NCI-H345 treated with DMSO at 0.1 percent for 48 hours (cell line): ENCODE measurements around the gene KCNIP4.

Experiments
- DNase-seq: peaks from one replicate; lab custom pipeline; 2025; ENCODE audit not compliant: unreplicated experiment; lab: John Stamatoyannopoulos, UW

KCNIP4 gene

DNA sequence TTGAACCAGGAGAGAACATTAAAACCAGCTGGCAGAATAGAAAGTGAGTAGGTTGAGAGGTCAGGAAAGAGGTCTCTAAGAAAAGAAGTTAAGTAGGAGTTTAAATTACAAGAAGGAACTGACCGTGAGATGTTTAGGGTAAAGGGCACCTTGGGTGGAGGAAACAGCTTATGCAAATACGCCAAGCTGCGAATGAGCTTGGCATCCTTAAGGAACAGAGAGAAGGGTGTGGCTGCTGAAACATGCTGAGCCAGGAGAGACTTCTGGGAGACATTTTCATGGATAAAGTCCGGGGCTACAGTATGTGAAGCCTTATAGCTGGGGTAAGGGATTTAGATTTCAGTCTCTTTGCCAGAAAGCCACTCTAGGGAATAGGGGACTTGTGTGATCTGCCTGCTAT lies 249.1 kb downstream of the KCNIP4 start:
- DNase-seq = no peak

DNA sequence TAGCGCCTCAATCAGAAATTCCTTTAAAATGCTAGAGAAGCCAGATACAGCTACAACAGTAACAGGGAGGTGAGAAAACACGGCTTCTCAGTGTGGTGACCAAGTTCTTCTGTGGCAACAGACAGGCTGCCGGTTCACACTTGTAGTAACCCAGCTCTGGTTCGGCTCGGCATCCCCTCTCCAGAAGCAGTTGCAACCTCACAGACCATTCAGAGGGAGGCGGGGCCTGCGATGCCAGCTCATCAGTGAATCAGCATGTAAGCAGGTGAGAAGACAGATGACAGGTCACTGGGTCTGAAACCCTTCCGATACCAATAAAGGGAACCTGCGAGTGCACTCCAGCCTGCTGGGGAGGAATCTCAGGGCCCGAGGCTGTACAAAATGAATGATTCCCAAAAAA lies 251.0 kb downstream of the KCNIP4 start:
- DNase-seq = no peak

DNA sequence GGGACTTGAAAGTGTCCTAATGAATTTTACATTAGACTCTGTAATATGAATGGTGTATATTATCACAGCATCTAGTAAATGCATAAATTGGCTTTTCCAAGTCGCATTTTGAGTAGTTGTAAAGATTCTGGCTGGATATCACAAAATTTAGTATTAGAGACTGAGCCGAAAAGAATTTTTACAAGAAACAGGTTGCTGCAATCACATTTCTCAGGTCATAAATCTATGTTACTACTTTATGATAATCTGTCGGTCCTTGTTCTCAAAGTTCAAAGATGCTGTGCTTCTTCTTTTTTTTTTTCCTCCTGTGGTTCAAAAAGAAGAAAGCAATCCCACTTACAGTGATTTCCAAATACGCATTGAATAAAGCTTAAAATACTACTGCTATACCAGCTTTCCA lies 253.4 kb downstream of the KCNIP4 start:
- no peak for DNase-seq

DNA sequence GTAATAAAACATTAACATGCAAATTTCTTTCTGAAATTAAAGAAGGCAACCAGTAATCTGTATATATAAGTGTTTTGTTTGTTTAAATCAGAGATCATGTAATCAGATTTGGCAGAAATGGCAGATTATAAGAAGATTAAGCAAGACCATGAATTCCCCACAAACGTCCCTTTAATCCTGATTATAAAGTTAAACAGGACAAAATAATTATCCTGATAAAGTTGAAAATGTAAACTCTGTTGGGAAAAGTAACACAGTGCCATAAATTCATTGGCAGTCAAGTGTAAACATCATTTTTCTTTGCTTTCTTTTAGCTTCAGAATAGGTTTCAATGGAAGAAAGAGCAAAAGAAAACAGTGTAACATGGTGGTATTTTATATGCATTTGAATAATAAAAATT lies 256.3 kb downstream of the KCNIP4 start:
- no peak for DNase-seq

DNA sequence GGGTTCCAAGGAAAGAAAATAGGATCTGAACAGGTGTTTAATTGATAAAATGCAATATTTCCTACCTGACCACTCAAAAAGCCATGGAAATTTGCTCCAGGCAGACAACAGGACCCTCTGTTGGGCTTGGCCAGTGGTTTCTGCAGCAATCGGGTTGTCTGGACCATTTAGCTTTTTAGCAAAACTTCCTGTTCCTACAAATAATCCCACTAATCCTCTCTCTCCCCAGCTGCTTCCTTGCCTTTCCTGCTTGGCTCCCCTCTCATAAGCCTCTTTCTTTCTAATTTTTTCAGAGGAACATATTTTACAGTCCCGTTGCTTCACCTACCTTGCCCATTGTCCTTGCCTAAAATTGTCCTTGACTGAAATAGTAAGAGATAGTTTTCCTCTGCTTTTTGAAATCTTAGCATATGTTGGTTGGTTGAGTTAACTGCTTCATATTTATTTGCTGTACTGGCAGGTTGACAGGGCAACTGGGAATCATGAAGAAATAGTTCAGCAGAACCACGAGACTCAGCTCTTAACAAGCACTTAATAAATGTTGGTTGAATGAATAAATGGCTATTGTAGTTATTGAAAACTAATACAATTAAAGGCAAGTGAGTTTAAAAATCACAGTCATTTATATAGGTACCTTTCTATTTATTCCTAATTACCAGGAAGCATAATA lies 259.8 kb downstream of the KCNIP4 start:
- DNase-seq = no peak

DNA sequence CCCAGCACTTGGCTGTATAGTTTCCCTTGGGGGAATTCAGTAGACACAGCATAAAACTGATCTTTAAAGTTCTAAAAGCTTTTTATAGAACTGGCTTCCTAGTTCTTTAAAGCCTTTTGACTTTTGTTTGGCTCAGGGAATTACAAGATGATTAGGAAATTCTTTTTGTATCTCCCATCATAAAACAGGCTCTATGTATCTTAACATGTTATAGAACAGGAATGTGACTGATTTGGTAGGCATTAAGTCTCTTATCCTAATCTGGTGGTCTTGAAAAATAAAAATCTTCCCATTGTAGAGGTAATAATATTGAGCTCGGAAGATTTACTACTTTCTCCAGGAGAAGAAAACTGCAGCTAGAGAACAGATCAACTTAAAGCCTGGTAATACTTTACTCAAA lies 262.7 kb downstream of the KCNIP4 start:
- DNase-seq = no peak

DNA sequence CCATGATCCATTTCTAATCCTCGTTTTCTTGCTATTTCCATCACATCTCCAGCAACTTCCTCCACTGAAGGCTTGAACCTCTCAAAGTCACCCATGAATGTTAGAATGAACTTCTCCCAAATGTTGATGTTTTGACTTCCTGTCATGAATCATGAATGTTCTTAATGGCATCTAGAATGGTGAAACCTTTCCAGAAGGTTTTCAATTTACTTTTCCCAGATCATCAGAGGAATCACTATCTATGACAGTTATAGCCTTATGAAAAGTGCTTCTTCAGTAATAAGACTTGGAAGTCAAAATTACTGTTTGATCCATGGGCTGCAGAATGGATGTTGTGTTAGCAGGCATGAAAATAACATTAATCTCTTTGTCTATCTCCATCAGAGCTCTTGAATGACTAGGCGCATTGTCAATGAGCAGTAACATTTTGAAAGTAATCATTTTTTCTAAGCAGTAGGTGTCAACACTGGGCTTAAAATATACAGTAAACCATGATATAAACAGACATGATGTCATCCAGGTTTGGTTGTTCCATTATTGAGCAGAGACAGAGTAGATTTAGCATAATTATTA lies 268.2 kb downstream of the KCNIP4 start:
- DNase-seq = no peak

DNA sequence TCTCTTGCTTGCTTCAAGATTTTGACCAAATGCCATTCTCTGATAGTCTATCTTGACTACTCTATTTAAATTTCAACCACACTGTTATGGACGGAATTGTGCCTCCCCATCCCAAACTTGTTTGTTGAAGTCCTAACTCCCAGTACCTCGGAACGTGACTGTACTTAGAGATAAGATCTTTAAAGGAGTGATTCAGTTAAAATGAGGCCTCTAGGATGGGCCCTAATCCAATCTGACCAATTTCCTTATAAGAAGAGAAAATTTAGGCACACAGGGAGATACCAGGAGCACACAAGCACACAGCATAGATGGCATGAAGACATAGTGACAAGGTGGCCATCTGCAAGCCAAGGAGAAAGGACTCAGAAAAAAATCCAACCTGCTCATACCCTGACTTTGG lies 269.9 kb downstream of the KCNIP4 start:
- no peak for DNase-seq

DNA sequence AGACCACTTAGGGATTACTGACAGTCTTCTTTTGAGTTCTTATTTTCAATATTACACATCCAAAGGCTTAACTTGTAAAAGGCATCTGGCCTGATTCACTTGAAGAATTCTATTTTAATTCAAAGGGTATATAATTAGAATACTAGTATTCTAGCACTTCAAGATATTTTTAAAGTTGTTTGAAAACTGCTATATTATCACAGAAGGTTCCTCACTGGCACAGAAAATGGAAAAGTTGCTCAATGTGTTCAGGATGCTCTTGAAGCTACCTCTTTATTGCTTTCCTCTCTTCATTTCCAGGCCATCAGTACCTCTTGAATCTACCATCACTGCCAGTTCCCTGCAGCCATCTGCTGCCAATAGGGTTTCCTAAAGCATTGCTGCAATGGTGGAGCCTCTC lies 271.4 kb downstream of the KCNIP4 start:
- DNase-seq = no peak

DNA sequence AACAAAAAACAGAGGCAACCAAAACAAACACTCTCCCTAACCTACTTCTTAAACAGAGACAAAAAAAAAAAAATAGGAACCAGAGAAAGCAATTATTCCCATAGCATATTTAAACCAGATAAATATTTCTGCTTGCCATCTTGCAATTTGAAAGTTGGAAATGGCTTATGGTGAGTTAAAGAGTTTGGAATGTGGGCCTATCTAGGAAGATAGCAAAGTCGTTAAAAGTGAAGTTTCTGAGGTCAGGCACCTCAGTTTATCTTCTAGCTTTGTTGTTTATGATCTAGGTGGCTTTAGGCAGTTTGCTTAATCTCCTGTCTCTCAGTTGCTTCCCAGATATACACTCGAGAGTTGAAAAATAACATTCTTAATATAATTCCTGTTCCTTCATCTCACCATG lies 284.2 kb downstream of the KCNIP4 start:
- DNase-seq = no peak

DNA sequence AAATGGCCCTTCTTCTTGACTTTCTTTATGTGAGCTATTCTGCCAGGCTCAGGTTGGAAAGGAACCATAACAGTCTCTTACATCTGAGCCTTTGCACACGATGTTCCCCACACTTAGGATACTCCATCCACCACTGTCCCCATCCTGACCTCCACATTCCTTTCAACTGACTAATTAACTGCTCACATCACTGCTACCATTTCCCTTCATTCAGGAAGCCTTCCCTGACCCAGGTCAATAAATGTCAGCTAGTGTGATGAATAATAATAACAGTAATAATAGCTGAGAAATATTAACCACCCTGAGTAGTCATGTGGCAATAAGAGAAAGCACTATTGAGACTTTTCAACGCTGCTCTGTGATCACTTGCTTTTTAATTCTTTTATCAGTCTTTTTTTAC lies 291.7 kb downstream of the KCNIP4 start:
- DNase-seq = no peak

DNA sequence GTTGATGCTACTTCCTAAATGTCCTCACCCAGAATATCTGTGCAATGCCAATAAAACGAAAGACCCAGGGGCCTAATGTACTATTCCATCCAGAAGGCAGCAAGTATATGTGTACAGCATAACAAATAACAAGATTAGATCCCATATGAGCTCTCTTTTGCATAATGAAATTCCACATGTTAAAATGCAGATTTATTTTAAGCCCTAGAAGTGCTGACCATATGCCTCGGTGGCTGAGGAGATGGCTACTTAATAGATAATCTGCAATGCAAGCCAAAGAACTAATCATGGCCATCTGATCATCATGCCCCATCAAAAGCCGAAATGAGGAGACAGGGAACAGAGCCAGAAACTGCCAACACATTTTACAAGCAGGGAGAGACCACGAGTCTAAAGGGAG lies 293.5 kb downstream of the KCNIP4 start:
- DNase-seq = no peak

DNA sequence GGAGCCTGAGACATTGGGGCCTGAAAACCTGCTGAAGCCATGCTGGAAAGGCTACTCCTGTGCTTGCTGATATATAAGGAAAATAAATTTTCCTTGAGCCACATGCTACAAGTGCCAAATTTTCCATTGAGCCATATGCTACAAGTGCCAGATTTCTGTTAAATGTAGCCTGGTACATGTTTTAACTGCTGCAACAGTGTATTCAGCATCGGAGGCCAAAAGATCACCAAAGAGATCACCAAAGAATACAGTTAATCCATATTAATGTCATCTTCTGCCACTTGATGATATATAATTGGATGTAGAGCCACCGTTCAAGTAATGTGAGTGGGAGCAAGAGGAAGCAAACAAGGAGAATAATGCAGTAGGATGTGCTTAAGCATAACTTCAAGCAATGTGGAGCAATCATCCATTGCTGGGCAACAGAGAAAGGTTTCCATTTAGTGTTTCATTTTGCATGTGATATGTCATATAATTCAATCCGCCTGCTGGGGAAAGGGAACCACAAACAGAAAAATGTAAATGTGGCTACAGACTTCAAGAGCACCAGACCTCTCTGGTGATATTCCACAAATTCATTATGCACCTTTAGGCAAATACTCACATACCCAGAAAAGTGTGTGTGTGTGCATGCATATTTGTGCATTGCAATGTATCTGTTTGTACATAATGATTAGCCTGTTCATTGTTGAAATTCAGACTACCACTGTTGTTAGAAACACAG lies 295.9 kb downstream of the KCNIP4 start:
- DNase-seq = no peak

DNA sequence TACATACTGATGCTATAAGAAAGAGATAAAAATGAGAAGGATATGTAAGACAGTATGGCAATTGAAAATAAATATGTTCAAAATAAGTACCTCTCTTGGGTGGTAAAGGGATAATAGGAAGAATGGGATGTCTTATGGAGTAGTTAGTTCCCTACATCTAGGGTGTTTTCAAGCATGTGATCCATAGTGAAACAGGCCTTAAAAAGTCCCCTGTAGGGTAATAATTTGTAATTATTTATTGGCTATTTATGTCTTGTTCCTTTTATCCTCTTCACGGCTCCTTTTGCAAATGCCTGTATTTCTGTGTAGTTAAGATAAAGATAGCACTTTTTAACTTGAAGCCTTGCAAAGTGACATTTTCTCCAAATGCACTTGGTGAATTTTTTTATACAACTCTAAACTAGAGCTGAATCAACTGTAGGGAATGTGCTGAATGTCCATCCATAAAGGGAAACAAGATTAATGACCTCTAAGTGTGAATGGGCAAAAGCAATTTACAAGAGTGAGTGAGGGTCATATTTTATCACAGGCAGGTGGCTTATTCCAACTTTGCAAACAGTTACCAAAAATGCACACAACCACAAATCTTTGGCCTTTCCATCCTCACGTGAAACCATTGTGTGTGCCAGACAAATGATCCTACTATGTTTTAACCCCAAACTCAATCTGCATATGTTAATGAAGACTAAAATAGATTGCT lies 299.0 kb downstream of the KCNIP4 start:
- no peak for DNase-seq

DNA sequence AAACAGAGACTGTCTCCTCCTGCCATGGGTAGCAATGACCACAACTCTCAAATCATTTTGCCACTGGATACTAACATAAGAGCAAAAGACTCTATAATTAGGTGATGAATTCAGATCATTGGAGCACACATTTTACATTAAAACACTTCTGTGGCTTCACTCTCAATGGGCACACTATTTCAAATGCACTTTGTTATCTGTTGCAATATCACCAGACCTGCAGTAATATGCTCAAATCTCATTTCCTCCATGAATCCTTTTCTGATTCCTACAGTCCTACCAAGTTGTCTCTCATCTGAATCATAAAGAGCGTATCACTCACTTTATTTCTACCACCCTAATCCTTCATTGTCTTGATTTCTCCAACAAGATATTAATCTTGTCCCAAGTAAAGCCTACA lies 302.8 kb downstream of the KCNIP4 start:
- DNase-seq = no peak

DNA sequence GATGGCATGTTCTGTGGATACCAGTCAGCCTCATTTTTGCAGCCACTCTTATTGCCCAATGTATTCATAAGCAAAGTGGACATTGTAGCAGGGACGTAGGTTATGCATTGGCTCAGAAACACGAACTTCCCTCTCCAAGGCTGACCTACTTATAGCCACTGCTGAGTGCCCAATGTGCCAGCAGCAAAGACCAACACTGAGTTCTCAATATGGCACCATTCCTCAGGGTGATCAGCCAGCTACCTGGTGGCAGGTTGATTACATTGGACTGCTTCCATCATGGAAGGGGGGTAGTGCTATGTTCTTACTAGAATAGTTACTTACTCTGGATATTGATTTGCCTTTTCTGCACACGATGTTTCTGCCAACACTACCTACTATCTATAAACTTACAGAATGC lies 306.9 kb downstream of the KCNIP4 start:
- DNase-seq = no peak

DNA sequence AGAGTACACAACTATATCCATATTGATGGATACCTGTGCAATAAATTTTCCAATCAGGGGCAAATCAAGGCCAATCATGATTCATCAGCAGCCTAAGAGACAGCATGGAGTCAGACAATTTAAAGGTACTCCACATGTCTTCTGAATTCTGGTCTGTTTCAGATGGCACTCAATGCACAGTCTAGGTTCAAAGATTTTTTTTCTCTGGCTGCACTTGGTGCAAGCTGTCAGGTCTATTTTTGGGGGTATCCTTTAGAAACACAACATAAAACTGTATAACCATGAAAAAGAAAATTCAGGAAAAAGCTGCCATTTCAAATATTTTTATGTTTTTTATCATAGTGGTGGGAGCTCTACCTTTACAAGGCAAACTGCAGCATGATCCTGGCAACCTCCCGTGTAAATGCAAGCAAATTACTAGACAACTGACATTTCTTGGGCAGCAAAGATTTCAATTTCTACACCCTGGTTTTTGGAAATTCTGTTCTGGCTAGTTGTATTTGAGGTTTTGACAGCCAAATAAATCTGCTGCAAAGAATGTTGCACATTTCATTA lies 310.3 kb downstream of the KCNIP4 start:
- no peak for DNase-seq

DNA sequence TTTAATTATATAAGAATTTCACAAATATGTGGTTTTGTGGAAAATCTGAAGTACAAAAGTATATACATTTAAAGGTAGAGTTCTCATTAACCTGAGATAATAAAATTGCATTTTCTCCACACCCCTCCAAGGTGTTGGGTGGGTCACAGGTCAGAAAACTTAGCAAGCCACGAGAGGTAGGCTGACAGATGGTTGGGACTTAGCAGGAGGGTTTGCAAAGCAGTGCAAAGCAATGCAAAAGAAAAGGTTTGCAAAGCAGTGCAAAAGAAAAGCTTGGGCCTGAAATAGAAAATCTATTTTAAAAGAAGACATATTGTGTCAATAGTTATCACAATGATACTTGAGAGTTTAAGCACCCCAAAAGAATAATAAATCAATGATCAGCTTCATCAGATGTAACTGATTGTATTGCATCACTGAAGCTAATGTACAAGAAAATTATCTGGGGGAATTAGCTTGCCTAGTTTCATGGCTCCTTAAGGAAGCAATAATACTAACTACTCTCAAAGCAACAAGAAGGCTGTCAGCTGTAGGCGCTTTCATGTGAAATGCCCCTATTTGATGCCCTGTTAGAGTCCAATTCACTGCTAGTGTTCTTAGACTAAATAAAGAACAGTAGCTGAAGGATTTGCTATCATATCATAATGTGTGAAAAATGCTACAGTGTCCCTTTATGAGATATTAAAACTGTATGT lies 319.5 kb downstream of the KCNIP4 start:
- no peak for DNase-seq

DNA sequence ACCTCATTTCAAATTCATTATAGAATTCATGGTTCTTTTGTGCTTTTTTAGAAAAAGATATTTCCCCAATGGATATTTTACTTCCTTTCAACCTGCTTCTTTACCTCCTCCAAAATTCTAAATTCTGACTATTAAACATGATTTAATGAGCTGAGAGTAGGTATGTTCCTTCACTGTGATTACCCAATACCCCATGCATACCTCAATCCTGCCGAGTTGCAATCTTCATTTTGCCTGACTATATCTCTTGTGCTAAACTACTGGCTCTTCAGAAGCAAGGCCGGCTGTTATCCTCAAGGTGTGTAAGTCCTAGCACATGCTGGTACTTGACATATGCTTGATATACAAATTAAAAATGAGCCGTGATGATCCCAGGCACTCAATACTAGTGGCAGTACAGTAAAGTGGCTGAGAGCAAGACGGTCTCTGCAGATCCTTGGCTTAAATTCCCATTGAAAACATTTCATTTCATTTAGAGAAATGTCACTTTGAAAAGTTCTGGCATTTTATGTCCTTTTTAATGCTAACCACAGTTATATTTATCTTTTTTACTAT lies 320.4 kb downstream of the KCNIP4 start:
- DNase-seq = no peak

DNA sequence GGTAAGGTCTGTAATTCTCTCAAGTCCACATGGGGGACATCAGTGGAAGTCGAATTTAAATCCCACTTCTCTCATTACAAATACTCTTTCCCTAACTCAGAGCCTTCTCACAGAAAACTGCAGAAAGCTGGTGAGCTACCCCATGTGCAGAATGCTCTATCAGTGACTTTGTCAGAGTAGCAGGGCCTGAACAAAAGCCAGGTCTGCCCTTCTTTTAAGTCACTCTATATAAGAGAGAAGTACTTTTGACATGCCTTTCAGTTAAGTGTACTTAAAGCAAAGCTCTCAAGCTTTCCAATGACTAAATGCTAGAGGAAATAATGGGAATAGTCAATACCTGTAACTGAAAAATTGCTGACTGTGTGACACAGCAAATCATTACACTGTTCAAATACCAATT lies 323.1 kb downstream of the KCNIP4 start:
- DNase-seq = peak; percentile 6

DNA sequence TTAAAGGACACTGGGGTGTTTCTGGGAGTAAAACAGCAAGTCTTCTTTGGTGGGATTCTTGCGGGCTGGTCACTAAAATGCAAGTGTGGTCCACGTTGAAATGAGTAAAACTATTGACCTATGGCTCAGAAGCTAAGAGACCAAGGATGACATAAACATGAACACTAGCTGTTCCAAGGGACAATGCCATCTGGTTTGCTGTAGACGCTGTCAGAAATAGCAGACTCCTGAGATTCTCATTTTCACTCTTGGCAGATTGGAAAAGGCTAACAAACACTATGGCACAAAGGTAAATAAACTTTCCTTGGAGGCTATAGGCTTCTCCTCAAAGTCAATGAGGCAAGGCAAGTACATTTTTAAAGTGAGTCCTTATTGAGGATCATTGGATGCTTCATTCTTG lies 343.6 kb downstream of the KCNIP4 start:
- no peak for DNase-seq
